Astrocyte (in vitro differentiated cells and primary cell): ENCODE measurements around the gene PDSS2. TPM values are rescaled to one million over a fixed set of nuclear protein-coding genes. Genes with fewer than 3 reads are reported as not detected.
"Not testable (repeated sequence)": the region's sequence is repeated elsewhere in the genome, so short reads cannot be mapped to it uniquely, and the experiment has no call there.

Experiments
- DNase-seq: peaks from one replicate; pipeline ENCODE4 v3.0.0-alpha.2; 2010; ENCODE audit warnings: low read depth
- FAIRE-seq: peaks from 2 replicates; lab custom pipeline; 2011; peaks lifted over from hg19 to GRCh38; lab: Jason Lieb, UNC
- H2AFZ ChIP-seq: 2 replicates; pipeline ENCODE4 v1.6.0; 2012; ENCODE audit warnings: low read depth, low read length, inconsistent platforms
- H3K27ac ChIP-seq: 2 replicates; pipeline ENCODE4 v1.5.1; 2011; ENCODE audit warnings: low read depth, low read length, inconsistent platforms
- H3K27me3 ChIP-seq: 2 replicates; pipeline ENCODE4 v1.6.0; 2011; ENCODE audit warnings: low read length, inconsistent platforms; ENCODE audit not compliant: insufficient read depth
- H3K36me3 ChIP-seq: 2 replicates; pipeline ENCODE4 v1.5.1; 2011; ENCODE audit warnings: low read length, inconsistent platforms; ENCODE audit not compliant: insufficient read depth
- H3K4me1 ChIP-seq: 2 replicates; pipeline ENCODE4 v1.5.1; 2011; ENCODE audit warnings: low read length, inconsistent platforms; ENCODE audit not compliant: insufficient read depth
- H3K4me2 ChIP-seq: 2 replicates; pipeline ENCODE4 v1.6.0; 2012; ENCODE audit warnings: low read length, inconsistent platforms
- H3K4me3 ChIP-seq: 2 replicates; pipeline ENCODE4 v1.5.1; 2011; ENCODE audit warnings: low read depth, mild to moderate bottlenecking, low read length, inconsistent platforms; ENCODE audit not compliant: insufficient read depth
- H3K79me2 ChIP-seq: 2 replicates; pipeline ENCODE4 v1.6.0; 2012; ENCODE audit warnings: mild to moderate bottlenecking, low read length, inconsistent platforms; ENCODE audit not compliant: insufficient read depth
- H3K9ac ChIP-seq: 2 replicates; pipeline ENCODE4 v1.6.0; 2012; ENCODE audit warnings: mild to moderate bottlenecking, low read length, inconsistent platforms
- H3K9me3 ChIP-seq: 2 replicates; pipeline ENCODE4 v1.5.1; 2012; ENCODE audit warnings: low read depth, mild to moderate bottlenecking, low read length, inconsistent platforms; ENCODE audit not compliant: insufficient read depth
- H4K20me1 ChIP-seq: 2 replicates; pipeline ENCODE4 v1.6.0; 2012; ENCODE audit warnings: low read length, inconsistent platforms; ENCODE audit not compliant: insufficient read depth
- H3K27ac Mint-ChIP-seq: one replicate; pipeline ENCODE4 v1.8.0; 2021; ENCODE audit warnings: mild to moderate bottlenecking, mixed read lengths; ENCODE audit not compliant: unreplicated experiment
- H3K27me3 Mint-ChIP-seq: one replicate; pipeline ENCODE4 v1.8.0; 2021; ENCODE audit warnings: low read depth, mixed read lengths; ENCODE audit not compliant: unreplicated experiment
- H3K36me3 Mint-ChIP-seq: one replicate; pipeline ENCODE4 v1.8.0; 2021; ENCODE audit warnings: low read depth, mixed read lengths; ENCODE audit not compliant: unreplicated experiment
- H3K4me1 Mint-ChIP-seq: one replicate; pipeline ENCODE4 v1.8.0; 2021; ENCODE audit warnings: low read depth, mixed read lengths; ENCODE audit not compliant: unreplicated experiment
- H3K4me3 Mint-ChIP-seq: one replicate; pipeline ENCODE4 v1.8.0; 2021; ENCODE audit warnings: mild to moderate bottlenecking, moderate library complexity, mixed read lengths; ENCODE audit not compliant: unreplicated experiment
- H3K9me3 Mint-ChIP-seq: one replicate; pipeline ENCODE4 v1.8.0; 2021; ENCODE audit warnings: mild to moderate bottlenecking, mixed read lengths; ENCODE audit not compliant: unreplicated experiment
- EZH2 ChIP-seq: IDR thresholded peaks from 2 replicates; pipeline ENCODE4 v1.6.1; 2012; ENCODE audit warnings: mild to moderate bottlenecking, low read length, inconsistent platforms; ENCODE audit not compliant: insufficient read depth
- total RNA-seq: library from RNA; stranded (reverse); gene quantifications from 2 replicates; pipeline ENCODE4 v1.2.1, GENCODE V29; 2021
- TF ChIP-seq, protein P1 (sequence below): IDR thresholded peaks from 2 replicates; pipeline ENCODE4 v1.5.1; 2011; ENCODE audit warnings: low read depth, mild to moderate bottlenecking, inconsistent platforms, low read length, moderate library complexity; ENCODE audit not compliant: insufficient read depth

The PDSS2 gene
- total RNA-seq, 1 donor from 2014 or later, result 7.7 TPM

GRCh38 chr6:107292715-107293271, 166.6 kb downstream of the PDSS2 start:
- no peak for TF ChIP-seq EZH2
- TF ChIP-seq, protein P1, sequence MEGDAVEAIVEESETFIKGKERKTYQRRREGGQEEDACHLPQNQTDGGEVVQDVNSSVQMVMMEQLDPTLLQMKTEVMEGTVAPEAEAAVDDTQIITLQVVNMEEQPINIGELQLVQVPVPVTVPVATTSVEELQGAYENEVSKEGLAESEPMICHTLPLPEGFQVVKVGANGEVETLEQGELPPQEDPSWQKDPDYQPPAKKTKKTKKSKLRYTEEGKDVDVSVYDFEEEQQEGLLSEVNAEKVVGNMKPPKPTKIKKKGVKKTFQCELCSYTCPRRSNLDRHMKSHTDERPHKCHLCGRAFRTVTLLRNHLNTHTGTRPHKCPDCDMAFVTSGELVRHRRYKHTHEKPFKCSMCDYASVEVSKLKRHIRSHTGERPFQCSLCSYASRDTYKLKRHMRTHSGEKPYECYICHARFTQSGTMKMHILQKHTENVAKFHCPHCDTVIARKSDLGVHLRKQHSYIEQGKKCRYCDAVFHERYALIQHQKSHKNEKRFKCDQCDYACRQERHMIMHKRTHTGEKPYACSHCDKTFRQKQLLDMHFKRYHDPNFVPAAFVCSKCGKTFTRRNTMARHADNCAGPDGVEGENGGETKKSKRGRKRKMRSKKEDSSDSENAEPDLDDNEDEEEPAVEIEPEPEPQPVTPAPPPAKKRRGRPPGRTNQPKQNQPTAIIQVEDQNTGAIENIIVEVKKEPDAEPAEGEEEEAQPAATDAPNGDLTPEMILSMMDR, result no peak
- H2AFZ ChIP-seq, result no peak overlapping the region
- H3K27ac Mint-ChIP-seq, result no peak overlapping the region
- H3K27ac ChIP-seq, result no peak overlapping the region
- H3K9ac ChIP-seq, result no peak overlapping the region
- no peaks in the 10 kb centered on the region for H3K27me3 ChIP-seq
- no peaks in the 10 kb centered on the region for H3K79me2 ChIP-seq
- H3K9me3 Mint-ChIP-seq, result peaks cover 2% of the 10 kb centered on the region
- H3K36me3 Mint-ChIP-seq, result no peaks in the 10 kb centered on the region
- no peaks in the 10 kb centered on the region for H3K36me3 ChIP-seq
- H3K4me1 Mint-ChIP-seq, result no peaks in the 10 kb centered on the region
- H4K20me1 ChIP-seq, result no peaks in the 10 kb centered on the region
- no peak for DNase-seq
- no peak overlapping the region for H3K4me3 ChIP-seq
- no peaks in the 10 kb centered on the region for H3K9me3 ChIP-seq
- FAIRE-seq, result no peak
- H3K4me3 Mint-ChIP-seq, result no peak overlapping the region
- no peak overlapping the region for H3K4me2 ChIP-seq
- H3K4me1 ChIP-seq, result no peaks in the 10 kb centered on the region
- H3K27me3 Mint-ChIP-seq, result no peaks in the 10 kb centered on the region

GRCh38 chr6:107290491-107290890, 168.9 kb downstream of the PDSS2 start:
- no peak overlapping the region for H3K4me2 ChIP-seq
- Mint-ChIP-seq H3K27ac (no peak overlapping the region), H3K4me1 (no peaks in the 10 kb centered on the region), H3K27me3 (no peaks in the 10 kb centered on the region), H3K9me3 (peaks cover 2% of the 10 kb centered on the region), H3K4me3 (no peak overlapping the region), H3K36me3 (no peaks in the 10 kb centered on the region)
- no peaks in the 10 kb centered on the region for H3K79me2 ChIP-seq
- no peak overlapping the region for H3K4me3 ChIP-seq
- TF ChIP-seq EZH2, result no peak
- TF ChIP-seq, protein P1, result no peak
- no peaks in the 10 kb centered on the region for H4K20me1 ChIP-seq
- H3K36me3 ChIP-seq, result no peaks in the 10 kb centered on the region
- no peak for FAIRE-seq
- H3K4me1 ChIP-seq, result no peaks in the 10 kb centered on the region
- no peak overlapping the region for H3K9ac ChIP-seq
- no peaks in the 10 kb centered on the region for H3K9me3 ChIP-seq
- no peak overlapping the region for H3K27ac ChIP-seq
- DNase-seq, result no peak
- no peak overlapping the region for H2AFZ ChIP-seq
- H3K27me3 ChIP-seq, result no peaks in the 10 kb centered on the region

DNA sequence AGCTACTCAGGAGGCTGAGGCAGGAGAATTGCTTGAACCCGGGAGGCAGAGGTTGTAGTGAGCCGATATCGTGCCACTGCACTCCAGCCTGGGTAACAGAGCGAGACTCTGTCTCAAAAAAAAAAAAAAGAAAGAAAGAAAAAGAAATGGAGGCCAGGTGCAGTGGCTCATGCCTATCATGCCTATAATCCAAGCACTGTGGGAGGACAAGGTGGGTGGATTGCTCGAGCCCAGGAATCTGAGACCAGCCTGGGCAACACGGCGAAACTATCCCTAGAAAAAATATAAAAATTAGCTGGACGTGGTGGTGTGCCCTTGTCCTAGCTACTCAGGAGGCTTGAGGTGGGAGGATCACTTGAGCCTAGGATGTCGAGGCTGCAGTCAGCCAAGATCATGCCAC, 170.1 kb downstream of the PDSS2 start:
- H3K4me1 Mint-ChIP-seq, H3K27me3 Mint-ChIP-seq, H2AFZ ChIP-seq, H3K9me3 Mint-ChIP-seq, H4K20me1 ChIP-seq, H3K4me1 ChIP-seq, H3K27ac Mint-ChIP-seq, DNase-seq, H3K79me2 ChIP-seq, FAIRE-seq, H3K36me3 Mint-ChIP-seq, H3K27me3 ChIP-seq, H3K9me3 ChIP-seq, H3K36me3 ChIP-seq, H3K4me3 ChIP-seq, H3K4me2 ChIP-seq, H3K27ac ChIP-seq, H3K4me3 Mint-ChIP-seq, H3K9ac ChIP-seq: not testable (repeated sequence)

DNA sequence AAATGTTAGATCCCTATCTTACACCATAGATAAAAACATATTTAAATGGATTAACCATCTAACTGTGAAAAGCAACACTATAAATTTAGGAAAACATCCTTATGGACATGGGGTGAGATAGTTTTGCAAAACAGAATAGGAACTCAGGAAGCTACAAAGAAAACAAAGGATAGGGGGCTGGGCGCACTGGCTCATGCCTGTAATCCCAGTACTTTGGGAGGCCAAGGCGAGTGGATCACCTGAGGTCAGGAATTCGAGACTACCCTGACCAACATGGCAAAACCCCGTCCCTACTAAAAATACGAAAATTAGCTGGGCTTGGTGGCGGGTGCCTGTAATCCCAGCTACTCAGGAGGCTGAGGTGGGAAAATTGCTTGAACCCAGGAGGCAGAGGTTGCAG, 173.7 kb downstream of the PDSS2 start:
- not testable (repeated sequence) for H3K4me3 ChIP-seq, H3K4me1 ChIP-seq, H3K27me3 Mint-ChIP-seq, H3K27ac ChIP-seq, H3K27ac Mint-ChIP-seq, FAIRE-seq, H3K27me3 ChIP-seq, H2AFZ ChIP-seq, H3K9ac ChIP-seq, H3K4me3 Mint-ChIP-seq, H3K36me3 Mint-ChIP-seq, H4K20me1 ChIP-seq, H3K9me3 ChIP-seq, H3K36me3 ChIP-seq, DNase-seq, H3K9me3 Mint-ChIP-seq, H3K4me1 Mint-ChIP-seq, H3K4me2 ChIP-seq, H3K79me2 ChIP-seq
